ENCODE data around the gene AOPEP.

The AOPEP gene

DNA sequence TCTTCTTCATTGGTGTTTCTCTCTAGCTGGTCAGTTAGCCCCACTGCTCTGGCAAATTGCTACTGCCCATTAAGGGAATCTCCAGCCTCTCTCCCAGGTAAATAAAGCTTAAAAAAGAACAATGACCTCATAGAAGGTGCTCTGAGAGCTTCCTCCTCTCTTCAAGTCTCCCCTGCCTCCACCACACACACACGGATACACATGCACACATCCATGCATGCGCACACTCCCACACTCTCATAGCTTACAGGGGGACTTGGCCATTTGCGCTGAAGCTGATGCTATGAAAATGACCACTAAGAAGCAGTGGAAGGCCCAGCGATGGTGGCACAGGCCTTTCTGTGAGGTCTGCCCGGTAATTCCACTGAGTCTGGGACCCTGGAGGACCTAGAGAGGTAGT is 250.9 kb downstream of the AOPEP start:
- TF ChIP-seq, protein P1, sequence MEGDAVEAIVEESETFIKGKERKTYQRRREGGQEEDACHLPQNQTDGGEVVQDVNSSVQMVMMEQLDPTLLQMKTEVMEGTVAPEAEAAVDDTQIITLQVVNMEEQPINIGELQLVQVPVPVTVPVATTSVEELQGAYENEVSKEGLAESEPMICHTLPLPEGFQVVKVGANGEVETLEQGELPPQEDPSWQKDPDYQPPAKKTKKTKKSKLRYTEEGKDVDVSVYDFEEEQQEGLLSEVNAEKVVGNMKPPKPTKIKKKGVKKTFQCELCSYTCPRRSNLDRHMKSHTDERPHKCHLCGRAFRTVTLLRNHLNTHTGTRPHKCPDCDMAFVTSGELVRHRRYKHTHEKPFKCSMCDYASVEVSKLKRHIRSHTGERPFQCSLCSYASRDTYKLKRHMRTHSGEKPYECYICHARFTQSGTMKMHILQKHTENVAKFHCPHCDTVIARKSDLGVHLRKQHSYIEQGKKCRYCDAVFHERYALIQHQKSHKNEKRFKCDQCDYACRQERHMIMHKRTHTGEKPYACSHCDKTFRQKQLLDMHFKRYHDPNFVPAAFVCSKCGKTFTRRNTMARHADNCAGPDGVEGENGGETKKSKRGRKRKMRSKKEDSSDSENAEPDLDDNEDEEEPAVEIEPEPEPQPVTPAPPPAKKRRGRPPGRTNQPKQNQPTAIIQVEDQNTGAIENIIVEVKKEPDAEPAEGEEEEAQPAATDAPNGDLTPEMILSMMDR (IDR thresholded peaks at IDR 0.05): no peak
- Histone ChIP-seq H3K9me3 (ENCODE audit: control insufficient read depth, low read length) (no peaks in the 10 kb centered on the region), H2AFZ (no peak overlapping the region), H3K9ac (no peak overlapping the region), H3K4me1 (no peaks in the 10 kb centered on the region), H3K36me3 (ENCODE audit: control insufficient read depth, insufficient read depth, low read length) (no peaks in the 10 kb centered on the region), H3K4me3 (ENCODE audit: low read depth, low read length) (no peak overlapping the region), H3K79me2 (no peaks in the 10 kb centered on the region), H3K27ac (no peak overlapping the region), H3K27me3 (ENCODE audit: control insufficient read depth, insufficient read depth, low read length) (no peaks in the 10 kb centered on the region), H3K4me2 (ENCODE audit: low read length) (no peak overlapping the region)

DNA sequence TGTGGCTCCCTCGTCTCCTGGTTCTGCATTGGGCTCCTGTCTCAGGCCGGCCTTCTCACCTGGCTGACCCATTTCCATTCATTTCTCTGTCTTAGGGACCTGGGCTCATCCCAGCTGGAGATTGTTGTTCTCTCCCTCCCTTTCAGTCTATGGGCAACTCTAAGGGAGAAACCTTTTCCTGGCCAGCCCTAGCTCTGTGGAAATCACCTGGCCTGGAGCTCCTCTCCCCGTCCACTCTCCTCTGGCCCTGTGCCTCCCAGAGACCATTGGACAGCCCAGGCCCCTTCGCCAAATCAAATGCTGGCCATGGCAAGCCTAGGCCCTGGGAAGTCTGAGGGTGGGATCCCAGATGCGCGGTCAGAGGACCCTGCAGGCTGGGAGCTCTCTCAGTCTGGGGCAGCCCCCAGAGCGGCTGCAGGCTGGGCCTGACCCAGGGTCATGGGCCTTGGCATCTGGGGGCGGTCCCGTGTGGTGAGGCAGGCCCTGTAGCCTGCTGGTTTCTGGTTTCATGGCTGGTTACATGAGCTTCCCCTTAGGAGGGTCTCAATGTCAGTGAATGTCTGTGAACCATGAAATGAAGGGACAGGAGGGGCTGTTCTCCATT is 253.5 kb downstream of the AOPEP start:
- TF ChIP-seq, protein P1 (IDR thresholded peaks at IDR 0.05): no peak
- Histone ChIP-seq H3K4me3 (ENCODE audit: low read depth, low read length) (no peak overlapping the region), H3K4me2 (ENCODE audit: low read length) (no peak overlapping the region), H3K27ac (no peak overlapping the region), H3K79me2 (no peaks in the 10 kb centered on the region), H2AFZ (no peak overlapping the region), H3K36me3 (ENCODE audit: control insufficient read depth, insufficient read depth, low read length) (no peaks in the 10 kb centered on the region), H3K9me3 (ENCODE audit: control insufficient read depth, low read length) (no peaks in the 10 kb centered on the region), H3K27me3 (ENCODE audit: control insufficient read depth, insufficient read depth, low read length) (no peaks in the 10 kb centered on the region), H3K9ac (no peak overlapping the region), H3K4me1 (no peaks in the 10 kb centered on the region)

DNA sequence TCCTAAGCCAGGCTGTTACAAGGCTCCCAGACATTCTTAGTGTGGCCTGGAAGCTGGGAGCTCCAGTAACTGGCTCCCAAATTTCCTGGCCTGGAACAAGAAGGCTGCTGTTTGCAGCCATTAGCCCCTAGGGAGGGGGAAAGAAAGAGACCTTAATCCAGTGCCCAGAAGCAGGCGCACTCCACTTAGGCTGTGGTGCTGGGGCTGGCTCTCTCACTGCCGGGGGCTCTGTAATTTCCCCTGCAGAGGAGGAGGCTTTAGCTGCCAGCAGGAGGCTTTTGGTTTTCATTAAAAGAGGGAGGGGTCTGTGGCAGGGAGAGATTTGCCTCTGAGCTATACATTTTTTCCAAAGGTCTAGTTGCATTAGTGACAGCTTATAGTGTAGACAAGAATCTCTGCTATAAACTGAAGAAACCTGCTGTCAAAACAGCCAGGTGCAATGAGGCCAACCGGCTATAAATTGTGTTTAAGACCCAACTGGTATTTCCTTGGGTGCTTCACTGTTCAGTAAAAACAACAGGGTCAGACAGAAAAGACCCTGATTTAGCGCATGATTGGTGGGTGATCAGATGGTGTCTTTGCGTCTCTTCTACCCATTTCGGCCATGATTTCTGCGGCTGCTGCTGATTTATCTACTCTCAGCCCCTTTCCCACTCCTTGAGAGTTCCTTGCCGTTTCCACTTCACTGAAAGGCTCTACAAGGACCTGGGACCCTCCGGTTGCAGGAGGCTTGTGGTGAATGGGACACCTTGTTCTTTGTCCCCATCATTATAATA is 254.6 kb downstream of the AOPEP start:
- TF ChIP-seq, protein P1 (IDR thresholded peaks at IDR 0.05): no peak
- no peak overlapping the region for H3K4me2 ChIP-seq (ENCODE audit: low read length)
- H3K36me3 ChIP-seq (ENCODE audit: control insufficient read depth, insufficient read depth, low read length): no peaks in the 10 kb centered on the region
- H3K27ac ChIP-seq: no peak overlapping the region
- H3K27me3 ChIP-seq (ENCODE audit: control insufficient read depth, insufficient read depth, low read length): no peaks in the 10 kb centered on the region
- H3K4me3 ChIP-seq (ENCODE audit: low read depth, low read length): no peak overlapping the region
- no peak overlapping the region for H2AFZ ChIP-seq
- H3K9me3 ChIP-seq (ENCODE audit: control insufficient read depth, low read length): no peaks in the 10 kb centered on the region
- no peaks in the 10 kb centered on the region for H3K4me1 ChIP-seq
- H3K9ac ChIP-seq: no peak overlapping the region
- H3K79me2 ChIP-seq: no peaks in the 10 kb centered on the region

DNA sequence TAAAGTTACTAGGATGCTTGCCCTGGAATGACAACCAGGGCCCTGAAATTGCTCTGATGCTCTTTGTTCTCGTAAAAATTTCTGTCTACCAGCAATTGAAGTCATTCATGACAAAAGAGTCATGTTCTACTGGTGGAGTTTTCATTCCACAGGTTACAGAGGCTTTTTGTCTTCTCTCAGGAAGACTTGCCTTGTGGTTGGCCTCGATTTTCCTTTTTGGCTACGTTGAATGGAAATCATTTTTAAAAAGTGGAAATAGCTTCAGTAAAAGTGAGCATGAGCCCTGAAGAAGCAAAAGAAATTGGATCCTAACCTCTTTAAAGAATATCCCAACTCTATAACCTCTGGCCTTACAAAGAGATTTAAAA is 255.2 kb downstream of the AOPEP start:
- TF ChIP-seq, protein P1 (IDR thresholded peaks at IDR 0.05): no peak
- no peak overlapping the region for H3K27ac ChIP-seq
- no peaks in the 10 kb centered on the region for H3K9me3 ChIP-seq (ENCODE audit: control insufficient read depth, low read length)
- no peak overlapping the region for H3K9ac ChIP-seq
- H3K79me2 ChIP-seq: no peaks in the 10 kb centered on the region
- no peaks in the 10 kb centered on the region for H3K36me3 ChIP-seq (ENCODE audit: control insufficient read depth, insufficient read depth, low read length)
- no peaks in the 10 kb centered on the region for H3K27me3 ChIP-seq (ENCODE audit: control insufficient read depth, insufficient read depth, low read length)
- no peak overlapping the region for H3K4me2 ChIP-seq (ENCODE audit: low read length)
- H3K4me1 ChIP-seq: no peaks in the 10 kb centered on the region
- H2AFZ ChIP-seq: no peak overlapping the region
- H3K4me3 ChIP-seq (ENCODE audit: low read depth, low read length): no peak overlapping the region

DNA sequence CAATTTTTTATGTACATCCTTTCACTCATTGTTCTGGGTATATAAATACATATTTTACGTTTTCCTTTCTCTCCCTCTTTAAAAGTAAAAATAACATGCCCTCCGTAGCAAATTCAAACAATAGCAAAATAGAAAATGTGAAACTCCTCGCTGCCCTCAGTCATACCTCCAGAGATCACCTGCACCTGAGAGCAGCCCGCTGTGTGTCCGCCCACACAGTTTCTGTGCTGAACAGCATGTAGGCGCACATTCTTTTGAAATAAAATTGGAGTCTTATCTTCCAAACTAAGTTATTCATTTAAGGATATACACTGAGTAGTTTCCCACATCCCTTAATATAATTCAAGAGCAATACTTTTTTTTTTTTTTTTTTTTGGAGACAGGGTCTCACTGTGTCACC is 255.7 kb downstream of the AOPEP start:
- TF ChIP-seq, protein P1 (IDR thresholded peaks at IDR 0.05): no peak
- Histone ChIP-seq H3K27me3 (ENCODE audit: control insufficient read depth, insufficient read depth, low read length) (no peaks in the 10 kb centered on the region), H3K4me1 (no peaks in the 10 kb centered on the region), H3K9me3 (ENCODE audit: control insufficient read depth, low read length) (no peaks in the 10 kb centered on the region), H3K36me3 (ENCODE audit: control insufficient read depth, insufficient read depth, low read length) (no peaks in the 10 kb centered on the region), H3K9ac (no peak overlapping the region), H3K79me2 (no peaks in the 10 kb centered on the region), H3K4me2 (ENCODE audit: low read length) (no peak overlapping the region), H3K4me3 (ENCODE audit: low read depth, low read length) (no peak overlapping the region), H3K27ac (no peak overlapping the region), H2AFZ (no peak overlapping the region)
